CD4-positive, alpha-beta T cell (primary cell): ENCODE results near the gene SLX1A. TPM values are rescaled to one million over a fixed set of nuclear protein-coding genes. Genes with fewer than 3 reads are reported as not detected.
"Not testable (repeated sequence)": the region's sequence is repeated elsewhere in the genome, so short reads cannot be mapped to it uniquely, and the experiment has no call there.

Experiments
- ATAC-seq: fragments of 200-7000 bp; cut with Tn5 transposase; one replicate; pipeline ENCODE4 v1.10.0; 2022; ENCODE audit warnings: mild to moderate bottlenecking; ENCODE audit not compliant: poor library complexity
- CTCF ChIA-PET: fragments of 350-600 bp; sonication (Branson Sonifier 250); formaldehyde crosslinking; loops from one replicate; lab custom pipeline; 2021; ENCODE audit warnings: antibody characterized with exemption, inconsistent platforms; lab: Charles Lee
- POLR2A ChIA-PET: fragments of 350-600 bp; sonication (Branson Sonifier 250); formaldehyde crosslinking; loops from one replicate; lab custom pipeline; 2021; ENCODE audit warnings: antibody characterized with exemption, inconsistent platforms; lab: Charles Lee
- DNase-seq, 14 experiments: peaks; one replicate each; pipeline ENCODE4 v3.0.0-alpha.2; 2013 to 2020; ENCODE audit warnings: mixed read lengths in 2 of 14
- H3K27ac ChIP-seq, 2 donors: one replicate each; pipeline versions ENCODE4 v1.5.1 to v1.7.0; 2013; ENCODE audit warnings: low read length in 2 of 2, low read depth in 1 of 2, mild to moderate bottlenecking in 1 of 2
- H3K27me3 ChIP-seq, 2 experiments: 1 replicate in 1 of 2; 2 replicates in 1 of 2; pipeline versions ENCODE4 v1.6.1 to v1.7.0; 2013; ENCODE audit warnings: low read length in 2 of 2, control low read depth in 1 of 2, mild to moderate bottlenecking in 1 of 2, moderate library complexity in 1 of 2; ENCODE audit not compliant: insufficient read depth in 2 of 2, control insufficient read depth in 1 of 2
- H3K36me3 ChIP-seq: one replicate; pipeline ENCODE4 v1.6.1; 2013; ENCODE audit warnings: low read length, control low read depth; ENCODE audit not compliant: insufficient read depth
- H3K4me1 ChIP-seq: one replicate; pipeline ENCODE4 v1.6.1; 2013; ENCODE audit warnings: low read length, control low read depth; ENCODE audit not compliant: insufficient read depth
- H3K4me3 ChIP-seq: one replicate; pipeline ENCODE4 v1.5.1; 2013; ENCODE audit warnings: mild to moderate bottlenecking, low read length, moderate library complexity
- H3K9me3 ChIP-seq, 2 experiments: 1 replicate in 1 of 2; 2 replicates in 1 of 2; pipeline versions ENCODE4 v1.6.1 to v1.7.0; 2013; ENCODE audit warnings: low read length in 2 of 2, mild to moderate bottlenecking in 2 of 2, control low read depth in 1 of 2, moderate library complexity in 1 of 2; ENCODE audit not compliant: control insufficient read depth in 1 of 2, insufficient read depth in 1 of 2
- H3K27ac Mint-ChIP-seq: one replicate; pipeline ENCODE4 v1.8.0; 2020; ENCODE audit warnings: mixed read lengths
- H3K27me3 Mint-ChIP-seq: one replicate; pipeline ENCODE4 v1.8.0; 2021; ENCODE audit warnings: mixed read lengths
- H3K36me3 Mint-ChIP-seq: one replicate; pipeline ENCODE4 v1.8.0; 2021; ENCODE audit warnings: low read depth, mixed read lengths
- H3K4me1 Mint-ChIP-seq: one replicate; pipeline ENCODE4 v1.8.0; 2021; ENCODE audit warnings: low read depth, mixed read lengths
- H3K4me3 Mint-ChIP-seq: one replicate; pipeline ENCODE4 v1.8.0; 2020; ENCODE audit warnings: mild to moderate bottlenecking, mixed read lengths
- H3K9me3 Mint-ChIP-seq: one replicate; pipeline ENCODE4 v1.8.0; 2020; ENCODE audit warnings: mixed read lengths
- CTCF ChIP-seq: fragments of 200-600 bp; IDR thresholded peaks from one replicate; pipeline ENCODE4 v1.8.0; 2022; ENCODE audit warnings: antibody characterized with exemption, mild to moderate bottlenecking
- intact Hi-C, 2 experiments: fragments of 100-400 bp; cut with DNase I in 1 of 2; cut with micrococcal nuclease in 1 of 2; formaldehyde crosslinking; loops; one replicate each; pipeline versions ENCODE4 v1.15.1 to v1.9.0; 2023 to 2025; cut with DNase I, micrococcal nuclease
- total RNA-seq, 174 experiments: library from RNA in 2 of 174; stranded (reverse) in 2 of 174; gene quantifications; one replicate each; pipeline ENCODE4 v1.2.3 and lab custom pipeline; 2021 to 2026

The SLX1A gene
- total RNA-seq, 2 experiments from 2014 or later = 18.4 to 28.0 TPM

GRCh38 chr16:30163538-30163937, 30.1 kb upstream of the SLX1A start:
- H3K27ac Mint-ChIP-seq = no peak overlapping the region

GRCh38 chr16:30166202-30166902, 27.3 kb upstream of the SLX1A start:
- Mint-ChIP-seq H3K36me3 (no peaks in the 10 kb centered on the region), H3K27ac (no peak overlapping the region), H3K9me3 (no peaks in the 10 kb centered on the region), H3K4me3 (peak overlapping the region; percentile 14), H3K4me1 (peaks cover 28% of the 10 kb centered on the region), H3K27me3 (no peaks in the 10 kb centered on the region)
- Histone ChIP-seq H3K27ac (no peak overlapping the region), H3K4me1 (peaks cover 25% of the 10 kb centered on the region), H3K9me3 (no peaks in the 10 kb centered on the region), H3K4me3 (no peak overlapping the region), H3K27me3 (no peaks in the 10 kb centered on the region), H3K36me3 (no peaks in the 10 kb centered on the region)
- peak in 4 of 14 experiments; percentile 13 to 62 (median 55) for DNase-seq
- ChIA-PET POLR2A (no interaction called here), CTCF (no interaction called here)
- intact Hi-C loops = no loop called here
- ATAC-seq = no peak
- TF ChIP-seq CTCF = no peak

More at GRCh38 chr16:30163538-30163937, 30.1 kb upstream of the SLX1A start:
- H3K4me3 Mint-ChIP-seq = no peak overlapping the region
- Histone ChIP-seq H3K36me3 (no peaks in the 10 kb centered on the region), H3K4me1 (peaks cover 25% of the 10 kb centered on the region), H3K27me3 (no peaks in the 10 kb centered on the region), H3K27ac (no peak overlapping the region), H3K9me3 (no peaks in the 10 kb centered on the region), H3K4me3 (no peak overlapping the region)
- POLR2A ChIA-PET = interaction anchor here (0.7 to 1.2 kb wide), 2 partner anchors 9 to 20 kb away, joined by 3 read pairs; partner anchors contain the start of gene CORO1A
- H3K9me3 Mint-ChIP-seq = no peaks in the 10 kb centered on the region
- no peak for TF ChIP-seq CTCF
- no peaks in the 10 kb centered on the region for H3K27me3 Mint-ChIP-seq
- CTCF ChIA-PET = interaction anchor here (0.9 kb wide), 1 partner anchor 20 kb away, joined by 4 read pairs; no protein-coding TSS in a partner anchor
- peaks cover 28% of the 10 kb centered on the region for H3K4me1 Mint-ChIP-seq
- no peak for DNase-seq
- no peaks in the 10 kb centered on the region for H3K36me3 Mint-ChIP-seq
- ATAC-seq = no peak
- intact Hi-C loops = no loop called here

GRCh38 chr16:30168746-30169145, 24.9 kb upstream of the SLX1A start:
- H3K27ac Mint-ChIP-seq, H3K27me3 ChIP-seq, H3K4me3 ChIP-seq, H3K36me3 ChIP-seq, H3K36me3 Mint-ChIP-seq, intact Hi-C loops, POLR2A ChIA-PET, H3K4me3 Mint-ChIP-seq, H3K27ac ChIP-seq, CTCF ChIA-PET, H3K9me3 Mint-ChIP-seq, H3K27me3 Mint-ChIP-seq, H3K9me3 ChIP-seq, DNase-seq, ATAC-seq: not testable (repeated sequence)
- H3K4me1 Mint-ChIP-seq = peaks cover 23% of the 10 kb centered on the region
- peaks cover 19% of the 10 kb centered on the region for H3K4me1 ChIP-seq

- H3K36me3 Mint-ChIP-seq, H3K27me3 Mint-ChIP-seq, intact Hi-C loops, H3K27me3 ChIP-seq, H3K36me3 ChIP-seq, H3K9me3 Mint-ChIP-seq, ATAC-seq, H3K27ac Mint-ChIP-seq, H3K4me3 ChIP-seq, DNase-seq, CTCF ChIA-PET, H3K9me3 ChIP-seq, H3K4me3 Mint-ChIP-seq, H3K27ac ChIP-seq: not testable (repeated sequence)
- POLR2A ChIA-PET = interaction anchor here (0.6 kb wide), 1 partner anchor 14 kb away, joined by 3 read pairs; the partner anchor contains the start of gene CORO1A
- H3K4me1 Mint-ChIP-seq = peaks cover 23% of the 10 kb centered on the region
- H3K4me1 ChIP-seq = peaks cover 19% of the 10 kb centered on the region
Measured at GRCh38 chr16:30169416-30169815, 24.3 kb upstream of the SLX1A start.

- H3K4me3 ChIP-seq, H3K27me3 ChIP-seq, ATAC-seq, H3K9me3 ChIP-seq, CTCF ChIA-PET, H3K36me3 Mint-ChIP-seq, H3K27ac ChIP-seq, H3K4me3 Mint-ChIP-seq, H3K36me3 ChIP-seq, H3K9me3 Mint-ChIP-seq, H3K27me3 Mint-ChIP-seq, intact Hi-C loops, H3K27ac Mint-ChIP-seq, DNase-seq: not testable (repeated sequence)
- POLR2A ChIA-PET = interaction anchor here (0.6 kb wide), 1 partner anchor 13 kb away, joined by 3 read pairs; the partner anchor contains the start of gene CORO1A
- peaks cover 19% of the 10 kb centered on the region for H3K4me1 Mint-ChIP-seq
- H3K4me1 ChIP-seq = peaks cover 19% of the 10 kb centered on the region
Measured at GRCh38 chr16:30170145-30170544, 23.5 kb upstream of the SLX1A start.
